Measurements from ENCODE around the gene HOXB8. TPM values are rescaled to one million over a fixed set of nuclear protein-coding genes. Genes with fewer than 3 reads are reported as not detected.

The HOXB8 gene
- total and polyA plus RNA-seq, 4 experiments from 2014 or later, result not detected

DNA sequence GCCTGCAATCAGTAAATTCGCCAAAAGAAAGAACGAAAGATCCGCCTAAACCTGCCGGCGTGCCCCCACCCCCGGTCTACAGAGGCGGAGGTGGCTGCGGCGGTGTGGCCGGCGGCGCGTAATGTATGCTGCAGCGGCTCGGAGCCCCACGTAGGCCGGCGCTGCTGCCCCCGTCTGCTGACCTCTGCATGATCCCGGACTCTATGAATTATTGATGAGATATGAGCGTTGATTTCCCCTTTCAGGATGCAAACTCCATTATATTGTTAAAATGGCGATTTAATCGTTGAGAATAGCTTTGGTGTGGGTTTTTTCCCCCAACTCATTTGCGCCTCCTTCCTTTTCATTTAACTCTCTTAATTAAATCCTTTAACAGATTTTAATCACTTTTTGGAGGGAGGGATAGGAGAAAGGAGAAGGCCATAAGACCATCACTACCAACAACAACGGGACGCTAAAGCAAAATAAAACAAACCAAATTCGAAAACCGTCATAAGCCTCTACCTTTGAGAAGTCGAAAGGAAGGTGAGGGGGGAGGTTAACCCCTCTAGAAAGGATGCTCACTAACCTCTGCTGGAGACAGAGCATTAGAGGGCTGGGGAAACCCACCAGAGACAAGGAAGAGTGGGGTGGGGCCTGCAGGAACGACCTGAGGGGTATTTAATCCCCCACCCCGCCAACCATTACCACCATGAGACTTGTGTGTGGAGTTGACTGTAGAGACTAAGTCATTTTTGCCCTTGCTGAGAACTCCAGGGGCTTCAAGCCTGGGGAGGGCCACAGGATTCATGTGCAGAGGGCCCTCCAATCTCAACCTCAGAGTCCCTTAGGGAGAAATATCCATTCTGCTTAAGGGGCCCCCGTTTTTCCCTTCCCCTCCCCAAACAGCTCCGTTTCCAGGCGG lies 28.5 kb downstream of the HOXB8 start:
- H3K9me3 Mint-ChIP-seq, result peaks cover 0 to 2% (median 0%) of the 10 kb centered on the region in 8 donors
- H3K36me3 Mint-ChIP-seq, result peaks cover 0 to 5% of the 10 kb centered on the region in 2 donors
- peak overlapping the region; percentile 73 to 98 for H3K4me3 ChIP-seq (ENCODE audit: low read length in 2 of 2)
- POLR2A ChIA-PET (ENCODE audit: partially characterized antibody), result interaction anchor here (1.2 to 2.3 kb wide), 3 partner anchors 9 to 253 kb away, joined by 3 to 6 read pairs (median 4); partner anchors contain the start of gene HOXB4
- peak overlapping the region in 3 of 7 donors; percentile 11 to 82 (median 69) for H3K27ac Mint-ChIP-seq
- CTCF ChIA-PET (ENCODE audit: partially characterized antibody), result interaction anchor here (0.7 to 2.6 kb wide), 8 partner anchors 26 to 561 kb away, joined by 3 to 11 read pairs (median 4); no protein-coding TSS in a partner anchor
- no peak for DNase-seq
- H3K27me3 ChIP-seq (ENCODE audit: insufficient read depth, low read length), result peaks cover 34% of the 10 kb centered on the region
- intact Hi-C loops (cut with micrococcal nuclease), result no loop called here
- no peaks in the 10 kb centered on the region for H3K36me3 ChIP-seq (ENCODE audit: insufficient read depth, low read length)
- peaks cover 12 to 46% (median 29%) of the 10 kb centered on the region in 4 donors for H3K4me1 Mint-ChIP-seq
- peaks cover 29% of the 10 kb centered on the region for H3K4me1 ChIP-seq (ENCODE audit: insufficient read depth, low read length)
- H3K27me3 Mint-ChIP-seq, result peaks cover 49 to 70% of the 10 kb centered on the region in 2 donors
- H3K27ac ChIP-seq (ENCODE audit: low read depth, low read length), result no peak overlapping the region
- peak overlapping the region; percentile 90 to 97 (median 94) for H3K4me3 Mint-ChIP-seq
- no peaks in the 10 kb centered on the region for H3K9me3 ChIP-seq (ENCODE audit: control insufficient read depth in 1 of 2, low read length in 2 of 2)

DNA sequence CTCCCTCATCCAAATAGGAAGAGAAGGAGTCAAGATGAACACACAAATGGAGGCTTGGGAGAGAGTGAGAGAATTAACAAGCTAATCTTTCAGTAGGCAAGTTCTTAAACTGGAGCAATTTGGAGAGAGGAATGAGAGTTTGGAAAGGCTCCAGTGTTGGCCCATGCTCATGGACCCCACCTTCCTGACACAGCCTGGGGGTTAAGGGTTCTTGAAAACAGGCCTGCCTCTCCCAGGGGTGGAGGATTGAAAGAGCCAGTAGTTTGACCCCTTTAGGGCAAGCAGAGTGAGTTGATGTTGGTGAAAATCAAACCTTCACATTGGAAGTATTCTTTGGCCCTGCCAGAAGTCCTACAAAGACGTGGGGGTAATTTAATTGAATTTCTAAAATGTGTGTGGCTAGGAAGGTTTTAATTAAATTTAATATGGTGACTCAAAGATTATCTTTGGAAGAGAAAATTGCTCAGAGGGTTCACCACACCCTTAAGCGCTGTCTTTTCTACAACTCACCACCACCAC lies 30.8 kb downstream of the HOXB8 start:
- peak overlapping the region in 6 of 8 donors; percentile 12 to 58 (median 51) for H3K4me3 Mint-ChIP-seq
- intact Hi-C loops (cut with micrococcal nuclease), result no loop called here
- H3K4me1 Mint-ChIP-seq, result peaks cover 14 to 63% (median 39%) of the 10 kb centered on the region in 4 donors
- Histone ChIP-seq H3K27ac (ENCODE audit: low read depth, low read length) (no peak overlapping the region), H3K27me3 (ENCODE audit: insufficient read depth, low read length) (peaks cover 40% of the 10 kb centered on the region), H3K9me3 (ENCODE audit: control insufficient read depth in 1 of 2, low read length in 2 of 2) (no peaks in the 10 kb centered on the region), H3K4me1 (ENCODE audit: insufficient read depth, low read length) (peaks cover 47% of the 10 kb centered on the region), H3K4me3 (ENCODE audit: low read length in 2 of 2) (no peak overlapping the region), H3K36me3 (ENCODE audit: insufficient read depth, low read length) (no peaks in the 10 kb centered on the region)
- DNase-seq, result no peak
- H3K27ac Mint-ChIP-seq, result peak overlapping the region in 1 of 7 donors; percentile 66
- H3K36me3 Mint-ChIP-seq, result peaks cover 0 to 5% of the 10 kb centered on the region in 2 donors
- ChIA-PET POLR2A (ENCODE audit: partially characterized antibody) (no interaction called here), CTCF (ENCODE audit: partially characterized antibody) (interaction anchor here (0.8 to 2.6 kb wide), 5 partner anchors 12 to 249 kb away, joined by 3 to 18 read pairs (median 4); no protein-coding TSS in a partner anchor)
- H3K9me3 Mint-ChIP-seq, result no peaks in the 10 kb centered on the region
- peaks cover 56 to 73% of the 10 kb centered on the region in 2 donors for H3K27me3 Mint-ChIP-seq

DNA sequence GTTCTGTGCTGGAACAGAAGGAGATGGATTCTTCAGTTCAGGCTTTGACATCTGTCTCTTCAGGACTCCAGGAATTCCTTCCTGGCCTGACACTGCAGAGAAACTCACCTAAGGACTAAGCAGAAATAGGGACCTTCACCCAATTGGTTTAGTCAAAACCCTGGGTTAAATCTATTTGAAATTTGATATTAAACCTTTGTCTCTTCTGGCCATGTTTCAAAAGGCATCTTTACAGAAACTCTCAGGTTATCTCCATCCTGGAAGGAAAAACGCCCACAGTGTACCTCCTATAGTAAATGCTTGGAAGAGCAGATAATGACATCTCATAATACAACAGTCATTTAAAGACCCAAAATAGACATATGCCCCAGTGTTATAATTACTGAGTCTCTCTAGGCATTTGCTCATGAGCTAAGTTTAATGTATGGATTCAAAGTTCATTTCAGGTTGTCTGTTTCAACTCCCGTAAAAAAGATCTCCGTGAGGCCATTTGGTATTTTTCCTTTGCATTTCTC lies 31.3 kb downstream of the HOXB8 start:
- Histone ChIP-seq H3K4me3 (ENCODE audit: low read length in 2 of 2) (no peak overlapping the region), H3K36me3 (ENCODE audit: insufficient read depth, low read length) (no peaks in the 10 kb centered on the region), H3K27me3 (ENCODE audit: insufficient read depth, low read length) (peaks cover 38% of the 10 kb centered on the region), H3K27ac (ENCODE audit: low read depth, low read length) (no peak overlapping the region), H3K4me1 (ENCODE audit: insufficient read depth, low read length) (peaks cover 52% of the 10 kb centered on the region), H3K9me3 (ENCODE audit: control insufficient read depth in 1 of 2, low read length in 2 of 2) (no peaks in the 10 kb centered on the region)
- Mint-ChIP-seq H3K4me3 (peak overlapping the region in 3 of 8 donors; percentile 12 to 57 (median 53)), H3K36me3 (peaks cover 0 to 10% of the 10 kb centered on the region in 2 donors), H3K9me3 (no peaks in the 10 kb centered on the region), H3K27me3 (peaks cover 60 to 76% of the 10 kb centered on the region in 2 donors), H3K27ac (peak overlapping the region in 1 of 7 donors; percentile 66), H3K4me1 (peaks cover 18 to 68% (median 44%) of the 10 kb centered on the region in 4 donors)
- CTCF ChIA-PET (ENCODE audit: partially characterized antibody), result interaction anchor here (0.8 to 2.6 kb wide), 7 partner anchors 12 to 276 kb away, joined by 3 to 18 read pairs (median 4); no protein-coding TSS in a partner anchor
- intact Hi-C loops (cut with micrococcal nuclease), result no loop called here
- POLR2A ChIA-PET (ENCODE audit: partially characterized antibody), result interaction anchor here (1.4 kb wide), 1 partner anchor 92 kb away, joined by 6 read pairs; no protein-coding TSS in a partner anchor
- no peak for DNase-seq

GRCh38 chr17:48582750-48583069 lies 32.4 kb downstream of the HOXB8 start:
- H3K4me3 Mint-ChIP-seq, result peak overlapping the region; percentile 45 to 77 (median 70)
- DNase-seq, result no peak
- H3K9me3 ChIP-seq (ENCODE audit: control insufficient read depth in 1 of 2, low read length in 2 of 2), result no peaks in the 10 kb centered on the region
- peaks cover 3 to 15% of the 10 kb centered on the region in 2 donors for H3K36me3 Mint-ChIP-seq
- intact Hi-C loops (cut with micrococcal nuclease), result no loop called here
- CTCF ChIA-PET (ENCODE audit: partially characterized antibody), result interaction anchor here (0.8 to 2.6 kb wide), 9 partner anchors 35 to 275 kb away, joined by 3 to 18 read pairs (median 4); no protein-coding TSS in a partner anchor
- H3K27me3 Mint-ChIP-seq, result peaks cover 57 to 70% of the 10 kb centered on the region in 2 donors
- POLR2A ChIA-PET (ENCODE audit: partially characterized antibody), result interaction anchor here (1.4 kb wide), 1 partner anchor 91 kb away, joined by 6 read pairs; no protein-coding TSS in a partner anchor
- no peaks in the 10 kb centered on the region for H3K9me3 Mint-ChIP-seq
- H3K27me3 ChIP-seq (ENCODE audit: insufficient read depth, low read length), result peaks cover 34% of the 10 kb centered on the region
- H3K36me3 ChIP-seq (ENCODE audit: insufficient read depth, low read length), result no peaks in the 10 kb centered on the region
- H3K27ac ChIP-seq (ENCODE audit: low read depth, low read length), result no peak overlapping the region
- H3K4me3 ChIP-seq (ENCODE audit: low read length in 2 of 2), result no peak overlapping the region
- H3K4me1 ChIP-seq (ENCODE audit: insufficient read depth, low read length), result peaks cover 54% of the 10 kb centered on the region
- H3K4me1 Mint-ChIP-seq, result peaks cover 22 to 74% (median 47%) of the 10 kb centered on the region in 4 donors
- H3K27ac Mint-ChIP-seq, result peak overlapping the region in 2 of 7 donors; percentile 37 to 73

- peaks cover 3 to 12% of the 10 kb centered on the region in 2 donors for H3K36me3 Mint-ChIP-seq
- H3K36me3 ChIP-seq (ENCODE audit: insufficient read depth, low read length), result no peaks in the 10 kb centered on the region
- intact Hi-C loops (cut with micrococcal nuclease), result no loop called here
- peaks cover 55% of the 10 kb centered on the region for H3K4me1 ChIP-seq (ENCODE audit: insufficient read depth, low read length)
- H3K27ac Mint-ChIP-seq, result peak overlapping the region in 3 of 7 donors; percentile 59 to 91 (median 73)
- POLR2A ChIA-PET (ENCODE audit: partially characterized antibody), result interaction anchor here (2.5 kb wide), 1 partner anchor 13 kb away, joined by 8 read pairs; no protein-coding TSS in a partner anchor
- H3K4me1 Mint-ChIP-seq, result peaks cover 19 to 69% (median 43%) of the 10 kb centered on the region in 4 donors
- CTCF ChIA-PET (ENCODE audit: partially characterized antibody), result no interaction called here
- peak overlapping the region; percentile 69 to 97 (median 93) for H3K4me3 Mint-ChIP-seq
- no peak overlapping the region for H3K4me3 ChIP-seq (ENCODE audit: low read length in 2 of 2)
- H3K27me3 Mint-ChIP-seq, result peaks cover 36 to 50% of the 10 kb centered on the region in 2 donors
- no peaks in the 10 kb centered on the region for H3K9me3 Mint-ChIP-seq
- H3K9me3 ChIP-seq (ENCODE audit: control insufficient read depth in 1 of 2, low read length in 2 of 2), result no peaks in the 10 kb centered on the region
- H3K27me3 ChIP-seq (ENCODE audit: insufficient read depth, low read length), result peaks cover 14% of the 10 kb centered on the region
- DNase-seq, result no peak
- H3K27ac ChIP-seq (ENCODE audit: low read depth, low read length), result no peak overlapping the region
Measured at GRCh38 chr17:48579760-48580554, 35.1 kb downstream of the HOXB8 start.

DNA sequence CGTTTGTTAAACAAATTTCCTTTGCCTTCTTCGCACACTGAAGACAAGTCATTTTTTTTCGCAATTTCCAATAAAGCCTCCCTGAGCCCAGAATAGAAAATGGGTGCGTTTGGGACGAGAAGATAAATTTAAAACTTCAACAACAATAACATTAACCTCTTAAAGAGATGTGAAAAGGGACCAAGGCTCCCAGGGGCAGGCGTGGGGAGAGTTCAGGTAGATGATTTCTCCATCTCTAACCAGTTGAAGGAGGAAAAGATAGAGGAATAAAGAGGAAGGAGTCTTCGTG lies 35.7 kb downstream of the HOXB8 start:
- Histone ChIP-seq H3K9me3 (ENCODE audit: control insufficient read depth in 1 of 2, low read length in 2 of 2) (no peaks in the 10 kb centered on the region), H3K4me3 (ENCODE audit: low read length in 2 of 2) (no peak overlapping the region), H3K36me3 (ENCODE audit: insufficient read depth, low read length) (no peaks in the 10 kb centered on the region), H3K27ac (ENCODE audit: low read depth, low read length) (no peak overlapping the region), H3K4me1 (ENCODE audit: insufficient read depth, low read length) (peaks cover 52% of the 10 kb centered on the region), H3K27me3 (ENCODE audit: insufficient read depth, low read length) (peaks cover 14% of the 10 kb centered on the region)
- DNase-seq, result no peak
- intact Hi-C loops (cut with micrococcal nuclease), result no loop called here
- POLR2A ChIA-PET (ENCODE audit: partially characterized antibody), result interaction anchor here (1.1 to 2.5 kb wide), 4 partner anchors 13 to 87 kb away, joined by 4 to 8 read pairs (median 5); no protein-coding TSS in a partner anchor
- H3K9me3 Mint-ChIP-seq, result no peaks in the 10 kb centered on the region
- CTCF ChIA-PET (ENCODE audit: partially characterized antibody), result interaction anchor here (0.9 kb wide), 1 partner anchor 88 kb away, joined by 4 read pairs; no protein-coding TSS in a partner anchor
- H3K4me3 Mint-ChIP-seq, result peak overlapping the region; percentile 90 to 97 (median 93)
- H3K4me1 Mint-ChIP-seq, result peaks cover 18 to 67% (median 42%) of the 10 kb centered on the region in 4 donors
- H3K36me3 Mint-ChIP-seq, result peaks cover 3 to 12% of the 10 kb centered on the region in 2 donors
- peaks cover 35 to 49% of the 10 kb centered on the region in 2 donors for H3K27me3 Mint-ChIP-seq
- peak overlapping the region in 3 of 7 donors; percentile 25 to 91 (median 87) for H3K27ac Mint-ChIP-seq

Data from CD4-positive, alpha-beta memory T cell (primary cell).